Inflammatory macrophage treated with lipopolysaccharide for 4 hours (primary cell): ENCODE results near the gene CRTAP.
"Not testable (repeated sequence)": the region's sequence is repeated elsewhere in the genome, so short reads cannot be mapped to it uniquely, and the experiment has no call there.

ENCODE experiments used
- DNase-seq: peaks from one replicate; pipeline ENCODE4 v3.0.0-alpha.2; 2020

The CRTAP gene

DNA sequence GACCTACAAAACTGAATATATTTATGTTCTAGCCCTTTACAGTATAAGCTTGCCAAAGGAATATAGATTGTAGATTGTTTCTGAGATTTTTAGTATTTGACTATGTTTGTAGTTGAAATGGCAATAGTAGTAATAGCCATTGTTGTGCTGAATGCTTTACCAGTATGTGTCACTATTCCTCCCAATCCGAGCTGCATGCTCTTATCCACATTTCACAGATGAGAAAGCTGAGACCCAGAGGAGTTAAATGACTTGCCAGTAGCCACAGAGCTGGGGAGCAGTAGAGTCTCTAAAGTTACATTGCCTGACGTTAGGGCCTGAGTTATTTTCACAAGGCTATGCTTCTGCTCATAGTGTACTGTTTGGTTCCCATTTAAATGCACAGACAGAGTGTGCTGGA, 13.6 kb upstream of the CRTAP start:
- no peak for DNase-seq

DNA sequence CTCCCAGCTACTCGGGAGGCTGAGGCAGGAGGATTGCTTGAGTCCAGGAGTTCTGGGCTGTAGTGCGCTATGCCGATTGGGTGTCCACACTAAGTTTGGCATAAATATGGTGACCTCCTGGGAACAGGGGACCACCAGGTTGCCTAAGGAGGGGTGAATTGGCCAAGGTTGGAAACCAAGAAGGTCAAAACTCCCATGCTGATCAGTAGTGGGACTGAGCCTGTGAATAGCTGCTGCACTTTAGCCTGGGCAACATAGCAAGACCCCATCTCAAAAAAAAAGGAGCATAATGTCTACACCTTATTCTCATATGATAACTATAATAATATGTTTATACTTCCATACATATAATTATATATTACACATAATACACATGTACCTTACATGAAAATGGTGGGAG, 10.8 kb upstream of the CRTAP start:
- no peak for DNase-seq

DNA sequence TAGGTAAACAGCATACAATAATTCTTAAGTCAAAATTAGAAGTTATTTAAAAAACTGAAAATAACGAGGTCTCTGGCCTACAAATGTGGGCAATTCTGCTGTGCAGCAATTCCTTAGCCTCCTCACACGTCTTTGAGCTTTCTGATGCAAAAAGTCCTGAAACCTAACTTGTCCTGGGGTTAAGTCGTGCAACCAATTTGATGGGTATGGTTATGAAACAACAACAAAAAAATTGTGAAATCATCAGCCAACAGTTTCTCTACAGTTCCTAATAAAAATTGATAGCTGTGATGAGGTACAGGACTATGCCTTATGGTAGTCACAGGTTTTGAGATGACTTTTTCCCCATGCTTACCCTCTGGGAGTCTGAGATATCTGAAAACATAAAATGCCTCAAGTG, 10.3 kb upstream of the CRTAP start:
- DNase-seq, result no peak

DNA sequence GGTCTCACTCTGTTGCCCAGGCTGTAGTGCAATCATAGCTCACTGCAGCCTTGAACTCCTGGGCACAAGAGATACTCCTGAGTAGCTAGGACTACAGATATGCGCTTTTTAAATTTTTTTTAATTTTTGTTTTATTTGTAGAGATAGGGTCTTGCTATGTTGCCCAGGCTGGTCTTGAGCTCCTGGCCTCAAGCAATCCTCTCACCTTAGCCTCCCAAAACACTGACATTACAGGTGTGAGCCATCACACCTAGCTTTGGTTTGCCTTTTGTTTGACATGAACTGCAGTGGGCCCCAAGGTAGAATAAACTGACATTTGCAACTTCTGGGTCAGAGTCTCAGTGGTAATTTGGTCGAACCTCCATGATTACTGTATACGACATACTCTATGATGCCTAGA, 9.0 kb upstream of the CRTAP start:
- DNase-seq, result no peak

DNA sequence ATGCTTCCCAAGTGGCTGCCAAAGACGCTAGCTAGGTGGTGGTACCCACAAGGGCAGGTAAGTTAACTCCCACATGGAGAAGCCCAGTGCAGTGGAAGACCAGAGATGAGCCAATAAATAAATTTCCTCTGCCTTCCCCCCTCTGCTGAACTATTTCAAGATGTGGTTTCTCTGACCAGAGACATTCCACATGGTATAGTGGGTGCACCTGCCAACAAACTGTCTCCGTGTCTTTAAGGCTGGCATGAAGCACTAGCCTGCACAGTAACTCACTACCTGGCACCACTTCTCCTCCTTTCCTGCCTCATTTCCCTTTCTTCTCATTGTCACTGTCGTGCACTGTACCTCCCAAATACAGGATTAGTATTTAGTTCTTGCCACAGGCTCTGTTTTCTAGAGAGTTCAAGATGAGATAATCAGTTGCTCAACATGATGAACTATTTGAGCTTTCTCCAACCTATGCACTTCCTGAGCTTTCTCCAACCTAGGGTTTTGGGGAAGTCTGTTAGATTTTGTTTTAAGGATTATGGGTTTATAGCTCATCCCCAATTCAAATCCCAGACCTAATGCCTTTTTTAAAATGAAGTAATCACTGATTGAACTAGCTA, 8.4 kb upstream of the CRTAP start:
- DNase-seq, result no peak

DNA sequence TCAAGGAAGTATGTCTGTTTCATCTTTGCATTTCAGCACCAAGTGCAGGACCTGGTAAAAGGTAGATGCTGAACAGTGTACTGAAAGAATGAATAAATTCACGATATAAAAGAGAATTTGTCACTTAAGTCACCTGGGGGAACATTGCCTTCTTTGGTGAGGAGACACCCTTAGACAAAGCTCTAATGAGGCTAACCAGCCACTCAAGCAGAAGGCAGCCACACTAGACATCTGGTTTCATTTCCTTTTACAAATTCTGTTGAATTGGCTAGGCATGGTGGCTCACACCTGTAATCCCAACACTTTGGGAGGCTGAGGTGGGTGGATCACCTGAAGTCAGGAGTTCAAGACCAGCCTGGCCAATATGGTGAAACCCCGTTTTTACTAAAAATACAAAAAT, 7.0 kb upstream of the CRTAP start:
- DNase-seq, result not testable (repeated sequence)

DNA sequence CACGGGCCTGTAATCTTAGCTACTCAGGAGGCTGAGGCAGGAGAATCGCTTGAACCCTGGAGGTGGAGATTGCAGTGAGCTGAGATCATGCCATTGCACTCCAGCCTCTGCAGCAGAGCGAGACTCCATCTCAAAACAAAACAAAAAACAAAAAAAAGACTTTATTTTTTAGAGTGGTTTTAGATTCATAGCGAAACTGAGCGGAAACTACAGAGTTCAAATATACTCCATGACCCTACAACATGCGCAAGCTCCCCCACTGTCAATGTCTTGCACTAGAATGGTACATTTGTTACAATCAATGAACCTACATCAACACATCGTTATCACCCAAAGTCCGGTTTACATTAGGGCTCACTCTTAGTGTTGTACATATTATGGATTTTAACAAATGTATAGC, 2.2 kb upstream of the CRTAP start:
- no peak for DNase-seq

DNA sequence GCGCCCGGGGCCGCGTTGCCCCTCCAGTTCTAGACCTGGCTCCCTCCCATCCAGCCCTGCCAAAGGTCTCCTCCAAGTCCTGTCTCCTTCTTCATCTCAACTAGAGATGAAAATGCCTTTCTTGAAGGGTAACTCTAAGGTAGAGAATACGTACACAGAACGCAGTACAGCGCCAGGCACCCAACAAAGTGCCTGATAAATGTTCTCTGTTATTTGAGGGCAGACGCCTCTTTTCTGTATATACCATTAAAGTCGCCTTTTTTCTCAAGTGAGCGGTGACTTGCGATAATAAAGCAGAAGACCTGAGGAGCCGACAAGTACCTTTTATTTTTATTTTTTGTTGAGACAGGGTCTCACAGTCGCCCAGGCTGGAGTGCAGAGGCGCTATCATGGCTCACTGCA, 809 bp downstream of the CRTAP start:
- no peak for DNase-seq

DNA sequence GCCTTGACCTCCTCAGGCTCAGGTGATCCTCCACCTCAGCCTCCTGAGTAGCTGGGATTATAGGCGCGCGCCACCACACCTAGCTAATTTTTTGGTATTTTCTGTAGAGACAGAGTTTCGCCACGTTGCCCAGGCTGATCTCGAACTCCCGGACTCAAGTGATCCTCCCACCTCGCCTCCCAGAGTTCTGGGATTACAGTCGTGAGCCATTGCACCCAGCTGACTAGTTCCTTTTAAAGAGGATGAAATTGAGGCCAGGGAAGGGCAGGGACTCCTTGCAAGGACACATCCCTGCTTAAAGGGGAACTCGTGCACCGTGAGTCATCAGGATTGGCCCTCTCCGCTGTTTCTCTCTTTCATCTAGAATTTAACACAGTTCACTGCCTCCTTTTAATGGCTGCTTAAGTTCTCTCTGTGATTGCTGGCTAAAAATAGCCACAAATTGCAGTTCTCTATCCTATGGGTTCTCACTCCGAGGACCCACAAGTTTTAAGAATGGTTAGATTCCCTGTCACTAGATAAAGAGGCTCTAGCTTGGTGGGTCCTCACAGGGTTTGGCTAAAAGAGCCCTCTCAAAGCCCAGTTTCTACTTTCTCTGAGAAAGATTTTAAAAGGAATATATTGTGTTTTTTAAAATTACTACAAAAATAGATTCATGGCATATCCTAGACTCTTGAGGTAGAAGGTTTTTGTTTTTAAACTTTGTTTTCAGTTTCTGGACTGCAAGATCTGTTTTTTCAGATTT, 1.4 kb downstream of the CRTAP start:
- peak; percentile 97 for DNase-seq

DNA sequence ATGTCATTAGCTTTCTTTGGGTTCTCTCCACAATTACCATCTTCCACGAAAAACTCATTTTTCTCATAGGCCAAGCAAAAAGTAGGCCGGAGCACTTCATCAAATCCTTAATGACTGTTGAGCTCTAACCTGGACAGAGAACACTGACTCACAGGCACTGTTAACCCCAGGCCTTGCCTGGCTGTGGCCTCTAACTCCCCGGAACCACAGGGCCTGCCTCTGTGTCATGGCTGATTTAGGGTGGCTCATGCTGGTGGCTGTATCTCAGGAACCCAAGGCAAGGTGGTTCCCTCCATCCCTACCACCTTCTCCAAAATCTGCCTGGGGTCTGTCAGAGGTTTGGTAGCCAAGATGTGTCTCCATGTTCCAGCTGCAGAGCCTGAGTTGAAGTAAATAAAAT, 3.6 kb downstream of the CRTAP start:
- no peak for DNase-seq

DNA sequence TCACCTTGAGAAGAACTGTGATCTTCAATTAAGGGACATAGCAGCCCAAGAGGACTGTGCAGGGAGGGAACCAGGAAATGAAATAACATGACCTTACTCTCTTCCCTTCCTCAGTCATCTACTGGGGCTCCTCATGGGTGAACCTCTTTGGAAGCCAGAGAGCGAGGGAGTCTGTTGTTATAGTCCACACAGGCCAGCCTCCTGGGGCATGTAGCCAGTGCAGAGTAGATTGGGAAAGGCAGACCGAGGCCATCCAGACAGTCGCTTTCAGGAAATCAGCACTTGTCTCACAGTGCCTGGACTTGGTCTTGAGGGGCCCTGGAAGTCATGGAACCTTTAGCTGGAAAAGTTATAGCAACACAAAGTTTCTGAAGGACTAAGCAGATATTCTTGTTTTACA, 6.1 kb downstream of the CRTAP start:
- no peak for DNase-seq

DNA sequence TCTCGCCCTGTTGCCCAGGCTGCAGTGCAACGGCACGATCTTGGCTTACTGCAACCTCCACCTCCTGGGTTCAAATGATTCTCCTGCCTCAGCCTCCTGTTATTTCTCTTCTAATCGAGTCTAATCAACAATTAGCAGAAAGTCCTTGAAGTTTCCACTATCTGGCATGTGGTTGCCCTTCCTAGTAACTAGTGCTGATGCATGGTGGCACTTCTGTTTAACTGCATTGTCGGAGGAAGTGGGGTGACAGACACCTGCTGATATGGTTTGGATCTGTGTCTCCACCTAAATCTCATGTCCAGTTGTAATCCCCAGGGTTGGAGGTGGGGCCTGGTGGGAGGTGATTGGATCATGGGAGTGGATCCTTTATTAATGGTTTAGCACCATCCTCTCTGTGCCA, 9.2 kb downstream of the CRTAP start:
- no peak for DNase-seq

DNA sequence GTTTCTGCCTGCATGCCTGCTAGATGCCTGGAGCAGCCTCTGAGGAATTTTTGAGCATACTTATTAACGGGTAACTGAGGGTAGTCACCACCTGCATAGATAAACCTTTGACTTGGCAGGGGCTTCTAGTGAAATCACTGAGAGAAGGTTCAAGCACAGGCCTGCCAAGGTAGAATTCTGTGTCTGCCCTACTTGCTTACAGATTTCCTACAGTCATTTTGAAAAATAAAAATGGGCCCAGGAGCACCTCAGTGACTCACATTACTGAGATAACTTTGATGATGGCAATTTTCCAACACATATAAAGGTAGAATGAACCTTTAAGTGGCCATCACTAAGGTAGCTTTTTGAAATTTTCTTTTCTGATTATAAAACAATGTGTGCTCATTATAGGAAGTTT, 10.8 kb downstream of the CRTAP start:
- DNase-seq, result no peak

DNA sequence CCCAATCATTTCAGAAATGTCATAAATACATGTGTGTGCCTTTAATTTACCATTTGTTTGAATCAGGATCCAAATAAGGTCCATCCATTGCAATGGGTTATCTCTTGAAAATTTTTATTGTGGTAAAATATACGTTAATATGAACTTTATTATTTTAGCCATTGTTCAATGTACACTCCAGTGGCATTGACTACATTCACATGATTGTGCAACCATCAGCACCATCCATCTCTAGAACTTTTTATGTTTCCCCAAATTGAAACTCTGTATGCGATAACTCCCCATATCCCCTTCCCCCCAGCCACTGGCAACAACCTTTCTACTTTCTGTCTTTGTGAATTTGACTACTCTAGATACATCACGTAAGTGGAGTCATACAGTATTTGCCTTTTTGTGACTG, 12.0 kb downstream of the CRTAP start:
- DNase-seq, result no peak

DNA sequence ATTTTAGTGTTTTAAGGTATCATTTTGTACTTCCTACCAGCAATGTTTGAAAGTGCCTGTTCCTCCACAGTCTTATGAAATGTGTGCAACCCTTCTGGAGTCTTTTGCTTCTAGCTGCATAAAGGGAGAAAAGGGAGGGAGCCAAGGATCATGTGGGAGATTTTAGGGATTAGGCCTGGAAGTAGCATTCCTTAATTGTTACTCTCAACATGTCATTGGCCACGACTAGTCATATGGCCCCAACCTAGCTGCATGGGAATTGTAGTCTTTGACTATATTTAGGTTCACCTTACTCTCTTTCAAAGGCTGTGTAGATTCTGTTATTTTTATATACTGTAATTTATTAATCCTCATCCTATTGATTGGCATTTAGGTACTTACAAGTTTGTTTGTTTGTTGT, 14.9 kb downstream of the CRTAP start:
- no peak for DNase-seq

DNA sequence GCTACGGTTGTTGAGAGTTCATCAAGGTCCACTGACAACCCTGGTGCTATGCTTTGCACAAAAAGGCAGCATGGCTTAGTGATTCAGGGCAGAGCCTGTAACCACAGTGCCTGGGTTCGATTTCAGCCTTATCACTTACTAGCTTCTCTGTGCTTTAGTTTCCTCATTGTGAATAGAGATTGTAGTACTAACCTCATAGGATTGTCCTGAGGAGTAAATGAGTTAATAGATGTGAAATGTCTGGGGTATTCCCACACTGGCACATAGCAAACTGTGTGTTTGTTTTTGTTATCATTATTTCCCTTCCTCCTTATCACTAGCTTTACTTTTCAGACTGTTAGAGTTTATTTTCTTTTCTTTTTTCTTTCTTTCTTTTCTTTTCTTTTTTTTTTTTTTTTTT, 16.3 kb downstream of the CRTAP start:
- DNase-seq, result no peak

DNA sequence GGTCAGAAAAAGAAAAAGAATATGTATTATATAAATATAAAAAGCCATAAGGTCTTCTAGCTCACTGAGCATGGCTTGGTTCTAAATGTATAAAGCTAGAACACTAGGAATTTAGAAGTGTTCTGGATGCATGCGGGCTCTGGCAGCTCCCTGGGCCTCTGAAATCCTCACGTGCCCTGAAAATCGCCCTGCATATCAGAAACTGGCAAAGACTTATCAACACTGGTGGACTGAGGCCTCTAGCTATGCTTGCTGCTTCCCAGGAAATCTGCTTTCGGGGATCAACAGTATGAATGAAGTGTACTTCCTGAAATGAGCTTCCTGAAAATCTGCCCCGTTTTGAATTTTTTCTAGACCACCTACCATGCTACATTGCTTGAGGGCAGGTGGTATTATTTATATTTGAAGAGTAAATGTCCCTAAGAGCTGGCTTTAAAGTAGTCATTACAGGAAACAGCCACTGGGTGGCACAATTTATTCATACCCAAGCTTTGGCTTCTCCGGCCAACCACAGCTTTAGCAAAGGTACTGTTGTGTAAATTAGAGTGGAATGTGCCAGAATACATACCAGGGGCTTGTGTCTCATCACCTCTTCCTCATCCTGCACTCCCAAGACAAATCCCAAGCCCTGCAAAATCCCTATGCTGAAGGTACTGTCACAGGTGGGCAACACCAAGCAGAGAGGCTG, 17.7 kb downstream of the CRTAP start:
- peak; percentile 64 for DNase-seq

DNA sequence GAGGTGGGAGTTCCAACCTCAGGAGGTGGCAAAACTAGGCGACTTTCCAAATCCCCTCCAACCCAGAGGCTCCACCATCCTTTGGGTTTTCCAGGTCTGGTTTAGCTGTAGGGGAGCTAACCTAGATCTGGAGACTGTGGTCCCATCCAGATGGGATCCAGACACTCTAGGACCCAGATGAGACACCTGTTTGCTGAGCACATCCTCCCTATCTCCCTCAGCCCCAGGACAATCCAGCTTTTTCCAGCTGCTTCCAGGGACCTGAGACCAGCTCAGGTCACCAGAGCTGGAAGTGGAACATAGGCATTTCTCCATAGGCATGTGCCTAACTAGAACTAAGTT, 18.2 kb downstream of the CRTAP start:
- no peak for DNase-seq

DNA sequence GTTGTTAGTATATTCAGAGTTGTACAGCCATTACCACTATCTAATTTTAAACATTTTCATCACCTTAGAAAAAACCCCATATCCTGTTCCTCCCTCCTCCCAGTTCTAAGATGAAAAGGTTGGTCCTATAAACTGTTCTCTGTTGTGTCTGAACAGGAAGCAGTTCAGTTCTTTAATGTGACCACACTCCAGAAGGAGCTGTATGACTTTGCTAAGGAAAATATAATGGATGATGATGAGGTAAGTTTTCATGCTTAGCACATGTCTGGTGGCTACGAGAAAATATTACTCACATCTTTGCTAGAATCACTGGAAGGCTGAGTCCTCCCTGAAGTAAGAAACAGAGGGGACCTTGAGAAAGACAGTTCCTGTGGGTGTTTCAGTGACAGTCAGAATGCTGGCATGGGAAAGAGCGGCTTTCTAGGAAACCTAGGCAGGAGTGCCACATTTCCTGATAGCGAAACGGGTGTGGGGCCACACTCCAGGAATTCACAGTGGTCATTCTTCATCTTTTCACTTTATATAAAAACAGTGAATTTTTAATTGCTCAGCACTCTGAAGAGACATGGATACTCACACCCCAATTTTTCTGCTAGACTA, 20.3 kb downstream of the CRTAP start:
- peak; percentile 49 for DNase-seq

DNA sequence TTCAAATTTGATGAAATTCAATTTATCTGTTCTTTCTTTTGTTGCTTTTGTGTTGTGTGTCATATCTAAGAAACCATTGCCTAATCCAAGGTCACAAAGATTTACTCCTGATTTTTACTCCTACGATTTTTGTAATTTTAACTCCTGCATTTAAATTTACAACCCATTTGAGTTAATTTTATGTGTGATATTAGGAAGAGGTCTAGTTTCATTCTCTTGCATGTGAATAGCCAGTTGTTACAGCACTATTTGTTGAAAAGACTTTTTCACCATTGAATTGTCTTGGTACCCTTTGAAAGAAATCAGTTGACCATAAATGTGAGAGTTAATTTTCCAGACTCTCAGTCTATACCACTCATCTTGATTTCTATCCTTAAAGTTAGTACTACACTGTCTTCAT, 23.9 kb downstream of the CRTAP start:
- DNase-seq, result no peak

DNA sequence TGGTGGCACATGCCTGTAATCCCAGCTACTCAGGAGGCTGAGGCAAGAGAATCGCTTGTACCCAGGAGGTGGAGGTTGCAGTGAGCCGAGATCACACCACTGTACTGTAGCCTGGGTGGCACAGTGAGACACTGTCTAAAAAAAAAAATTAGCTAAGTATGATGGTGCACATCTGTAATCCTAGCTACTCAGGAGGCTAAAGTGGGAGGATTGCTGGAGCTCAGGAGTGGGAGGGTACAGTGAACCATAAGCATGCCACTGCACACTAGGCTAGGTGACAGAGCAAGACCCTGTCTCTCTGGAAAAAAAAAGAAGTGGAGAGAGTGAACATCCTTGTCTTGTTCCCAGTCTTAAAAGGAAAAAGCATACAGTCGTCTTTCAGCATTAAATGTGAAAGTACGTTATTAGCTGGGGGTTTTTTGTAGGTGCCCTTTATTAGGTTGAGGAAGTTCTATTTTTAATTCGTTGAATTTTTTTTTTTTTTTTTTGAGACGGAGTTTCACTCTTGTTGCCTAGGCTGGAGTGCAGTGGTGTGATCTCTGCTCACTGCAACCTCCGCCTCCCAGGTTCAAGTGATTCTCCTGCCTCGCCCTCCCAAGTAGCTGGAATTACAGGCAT, 25.3 kb downstream of the CRTAP start:
- DNase-seq, result not testable (repeated sequence)

DNA sequence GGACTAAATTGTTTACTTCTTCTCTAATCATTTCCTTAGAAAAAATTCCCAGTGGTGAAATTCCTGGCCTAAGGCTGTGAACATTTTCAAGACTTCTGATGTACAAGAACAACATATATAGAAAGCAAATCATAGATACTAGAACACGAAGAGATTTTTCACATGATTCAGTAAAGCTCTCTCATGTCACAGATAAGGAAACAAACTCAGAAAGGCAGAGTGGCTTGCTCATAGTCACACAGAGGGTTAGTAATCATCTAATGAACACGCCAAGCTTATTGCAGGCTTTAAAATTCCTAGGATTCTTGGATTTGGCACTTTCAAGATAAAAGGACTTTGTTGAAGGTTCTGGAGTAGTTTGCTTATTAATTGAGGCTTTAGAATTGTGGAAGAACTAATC, 26.2 kb downstream of the CRTAP start:
- DNase-seq, result no peak

DNA sequence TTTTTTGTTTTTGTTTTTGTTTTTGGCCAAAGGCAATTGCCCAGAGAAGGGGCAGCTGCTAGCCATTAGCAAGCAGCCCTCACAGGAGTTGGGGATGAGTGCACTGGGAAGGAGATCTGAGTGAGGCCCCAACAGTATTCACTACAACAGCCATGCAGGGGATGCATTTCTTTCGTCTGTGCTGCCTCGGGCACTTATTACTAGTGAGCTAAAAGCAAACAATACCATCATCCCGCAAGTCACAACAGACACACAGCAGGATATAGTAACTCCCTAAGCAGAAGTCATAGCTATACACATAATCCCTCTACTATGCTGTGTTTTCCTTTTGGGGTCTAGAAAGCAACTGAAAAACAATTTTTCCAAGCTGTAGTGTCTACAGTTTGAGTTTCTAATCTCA, 27.2 kb downstream of the CRTAP start:
- DNase-seq, result no peak

DNA sequence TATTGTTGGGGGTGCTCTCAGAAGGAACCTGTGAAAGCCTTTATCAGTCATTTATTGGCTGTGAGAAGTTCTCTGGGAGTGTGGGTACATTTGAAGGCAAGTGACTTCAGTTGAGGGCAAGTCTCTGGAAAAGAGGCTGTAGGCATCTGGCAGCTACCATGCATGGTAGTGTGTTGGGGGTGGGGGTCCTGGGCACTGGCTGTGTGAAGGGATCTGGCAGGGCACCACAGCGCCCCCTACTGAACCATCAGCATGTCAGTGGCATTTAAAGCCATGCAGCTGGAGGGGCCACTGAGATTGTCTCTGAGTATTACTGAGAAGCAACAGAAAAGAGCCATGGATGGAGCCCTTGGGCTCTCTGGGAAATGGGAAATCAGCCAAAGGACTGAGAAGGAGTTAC, 30.6 kb downstream of the CRTAP start:
- DNase-seq, result no peak
